PC-9 (cell line): Measurements from ENCODE around the gene TADA3.

Experiments
- EZH2 ChIP-seq: fragments of 200-600 bp; sonication (generic); IDR thresholded peaks from 2 replicates; pipeline ENCODE4 v1.8.0; 2017; ENCODE audit warnings: antibody characterized with exemption, low read depth
- TF ChIP-seq, protein P1 (sequence below): fragments of 200-600 bp; sonication (generic); conservative IDR thresholded peaks from 2 replicates; pipeline ENCODE4 v1.6.1; 2017; ENCODE audit warnings: mixed run types, antibody characterized with exemption, mild to moderate bottlenecking, moderate library complexity

DNA sequence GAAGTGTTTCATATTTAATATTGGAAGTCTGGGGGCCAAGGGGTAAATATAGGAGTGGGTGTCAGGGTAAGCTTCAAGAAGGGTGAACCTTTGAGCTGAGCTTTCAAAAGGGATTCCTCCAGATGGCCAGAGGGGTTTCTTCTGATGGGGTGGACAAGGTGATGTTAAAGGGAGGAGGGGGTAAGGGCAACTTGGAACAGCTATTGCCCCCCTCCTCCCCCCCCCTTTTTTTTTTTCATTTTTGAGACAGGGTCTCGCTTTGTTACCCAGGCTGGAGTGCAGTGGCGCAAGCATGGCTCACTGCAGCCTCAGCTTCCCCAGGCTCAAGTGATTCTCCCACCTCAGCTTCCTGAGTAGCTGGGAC, 15.7 kb upstream of the TADA3 start:
- TF ChIP-seq, protein P1, sequence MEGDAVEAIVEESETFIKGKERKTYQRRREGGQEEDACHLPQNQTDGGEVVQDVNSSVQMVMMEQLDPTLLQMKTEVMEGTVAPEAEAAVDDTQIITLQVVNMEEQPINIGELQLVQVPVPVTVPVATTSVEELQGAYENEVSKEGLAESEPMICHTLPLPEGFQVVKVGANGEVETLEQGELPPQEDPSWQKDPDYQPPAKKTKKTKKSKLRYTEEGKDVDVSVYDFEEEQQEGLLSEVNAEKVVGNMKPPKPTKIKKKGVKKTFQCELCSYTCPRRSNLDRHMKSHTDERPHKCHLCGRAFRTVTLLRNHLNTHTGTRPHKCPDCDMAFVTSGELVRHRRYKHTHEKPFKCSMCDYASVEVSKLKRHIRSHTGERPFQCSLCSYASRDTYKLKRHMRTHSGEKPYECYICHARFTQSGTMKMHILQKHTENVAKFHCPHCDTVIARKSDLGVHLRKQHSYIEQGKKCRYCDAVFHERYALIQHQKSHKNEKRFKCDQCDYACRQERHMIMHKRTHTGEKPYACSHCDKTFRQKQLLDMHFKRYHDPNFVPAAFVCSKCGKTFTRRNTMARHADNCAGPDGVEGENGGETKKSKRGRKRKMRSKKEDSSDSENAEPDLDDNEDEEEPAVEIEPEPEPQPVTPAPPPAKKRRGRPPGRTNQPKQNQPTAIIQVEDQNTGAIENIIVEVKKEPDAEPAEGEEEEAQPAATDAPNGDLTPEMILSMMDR = no peak
- no peak for TF ChIP-seq EZH2
